HEK293 (cell line): Measurements from ENCODE around the gene TAS2R16.

Experiments
- BCL11A ChIP-seq: fragments of 450-650 bp; formaldehyde crosslinking; IDR thresholded peaks from 2 replicates; pipeline ENCODE4 v1.5.1; 2016; ENCODE audit warnings: low read depth, missing biosample characterization, missing genetic modification characterization
- CTCF ChIP-seq: fragments of 450-650 bp; formaldehyde crosslinking; IDR thresholded peaks from 2 replicates; pipeline ENCODE4 v1.5.1; 2016; ENCODE audit warnings: missing biosample characterization, missing genetic modification characterization
- SALL2 ChIP-seq: fragments of 450-650 bp; formaldehyde crosslinking; IDR thresholded peaks from 2 replicates; pipeline ENCODE4 v1.5.0; 2017; ENCODE audit warnings: missing biosample characterization, mild to moderate bottlenecking, missing genetic modification characterization, borderline replicate concordance
- SP2 ChIP-seq: fragments of 450-650 bp; formaldehyde crosslinking; IDR thresholded peaks from 2 replicates; pipeline ENCODE4 v1.5.1; 2016; ENCODE audit warnings: missing biosample characterization, missing genetic modification characterization
- TCF7L2 ChIP-seq: IDR thresholded peaks from 2 replicates; pipeline ENCODE4 v1.6.1; 2011; ENCODE audit warnings: low read depth, mild to moderate bottlenecking, inconsistent platforms, low read length, moderate library complexity, borderline replicate concordance
- WT1 ChIP-seq: fragments of 450-650 bp; formaldehyde crosslinking; IDR thresholded peaks from 2 replicates; pipeline ENCODE4 v1.5.1; 2016; ENCODE audit warnings: missing biosample characterization, missing genetic modification characterization
- ZBTB26 ChIP-seq: fragments of 450-650 bp; formaldehyde crosslinking; optimal IDR thresholded peaks from 2 replicates; pipeline ENCODE3; 2016; ENCODE audit warnings: missing biosample characterization, mild to moderate bottlenecking, missing genetic modification characterization
- ZNF175 ChIP-seq: fragments of 450-650 bp; formaldehyde crosslinking; IDR thresholded peaks from 2 replicates; pipeline ENCODE4 v1.5.1; 2016; ENCODE audit warnings: missing biosample characterization, missing genetic modification characterization
- ZNF19 ChIP-seq: fragments of 450-650 bp; formaldehyde crosslinking; IDR thresholded peaks from 2 replicates; pipeline ENCODE4; 2016; ENCODE audit warnings: missing biosample characterization, missing genetic modification characterization, low read depth
- ZNF571 ChIP-seq: fragments of 450-650 bp; formaldehyde crosslinking; IDR thresholded peaks from 2 replicates; pipeline ENCODE4 v1.5.0; 2017; ENCODE audit warnings: missing biosample characterization, missing genetic modification characterization
- ZNF580 ChIP-seq: fragments of 450-650 bp; formaldehyde crosslinking; IDR thresholded peaks from 2 replicates; pipeline ENCODE4 v1.5.1; 2016; ENCODE audit warnings: missing biosample characterization, missing genetic modification characterization

GRCh38 chr7:122995600-122995999 is at the start of gene TAS2R16:
- TF ChIP-seq CTCF (tag by site-specific recombination) (no peak), ZNF175 (tag by site-specific recombination) (no peak), ZNF571 (tag by site-specific recombination) (no peak), ZBTB26 (tag by site-specific recombination) (no peak), WT1 (tag by site-specific recombination) (no peak), SALL2 (tag by site-specific recombination) (no peak), ZNF19 (tag by site-specific recombination) (no peak), TCF7L2 (no peak), SP2 (tag by site-specific recombination) (no peak), ZNF580 (tag by site-specific recombination) (no peak), BCL11A (no peak)
